Ovary (tissue), 9 donors: ENCODE measurements around the gene PTDSS2. TPM values are rescaled to one million over a fixed set of nuclear protein-coding genes. Genes with fewer than 3 reads are reported as not detected.
"Not testable (repeated sequence)": the region's sequence is repeated elsewhere in the genome, so short reads cannot be mapped to it uniquely, and the experiment has no call there.

Source experiments
- DNase-seq, 5 donors: peaks; one replicate each; pipeline ENCODE4 v3.0.0-alpha.2; 2019 to 2020
- H3K27ac ChIP-seq, 2 donors: fragments of 200-600 bp; one replicate each; pipeline versions ENCODE4 v1.5.1 to v1.8.0; 2019 to 2022
- H3K27me3 ChIP-seq: fragments of 200-600 bp; one replicate; pipeline ENCODE4 v1.8.0; 2022
- H3K36me3 ChIP-seq: fragments of 200-600 bp; sonication (generic); one replicate; pipeline ENCODE4 v1.5.1; 2019
- H3K4me1 ChIP-seq: one replicate; pipeline ENCODE4 v1.8.1; 2013; ENCODE audit warnings: mild to moderate bottlenecking, moderate library complexity; ENCODE audit not compliant: insufficient read depth
- H3K4me3 ChIP-seq: fragments of 200-600 bp; sonication (generic); one replicate; pipeline ENCODE4 v1.5.1; 2017
- H3K9me3 ChIP-seq, 2 donors: fragments of 200-600 bp in 1 of 2; sonication (generic) in 1 of 2; one replicate each; pipeline versions ENCODE4 v1.5.1 to v1.8.1; 2013 to 2019; ENCODE audit warnings: mild to moderate bottlenecking in 1 of 2, moderate library complexity in 1 of 2
- CTCF ChIP-seq, 3 donors: fragments of 450-650 bp in 2 of 3; fragments of 200-600 bp in 1 of 3; IDR thresholded peaks; one replicate each; pipeline versions ENCODE4 v1.5.1 to v1.8.0; 2016 to 2022; ENCODE audit warnings: antibody characterized with exemption in 3 of 3, mild to moderate bottlenecking in 1 of 3
- EP300 ChIP-seq: sonication (generic); formaldehyde crosslinking; IDR thresholded peaks from one replicate; pipeline ENCODE4 v1.6.1; 2017; ENCODE audit warnings: antibody characterized with exemption
- POLR2A ChIP-seq: fragments of 450-650 bp; IDR thresholded peaks from one replicate; pipeline ENCODE4 v1.6.1; 2017; ENCODE audit warnings: antibody characterized with exemption, mild to moderate bottlenecking, moderate library complexity
- WGBS, 3 donors: extraction: QIAGEN DNeasy Blood & Tissue Kit in 1 of 3; methylation state at CpG; one replicate each; pipeline versions ENCODE4 v1.1.5 to v1.1.7; 2013 to 2017; 5-methylcytosine and 5-hydroxymethylcytosine counted together
- intact Hi-C, 4 donors: fragments of 100-400 bp; cut with DNase I; formaldehyde crosslinking; loops; one replicate each; pipeline versions ENCODE4 v1.11.0 to v1.15.1; 2022 to 2023
- polyA plus RNA-seq, 2 donors: library from polyadenylated mRNA; stranded (reverse); fragments of 200-250 nt in 1 of 2; fragments of 350-450 nt in 1 of 2; fragmentation: Illumina TruSeq in 1 of 2; extraction: RNeasy Lipid Tissue Mini Kit (QIAGEN cat#74804) in 1 of 2; gene quantifications; one replicate each; pipeline ENCODE4 v1.2.3, GENCODE V29; 2013 to 2014
- total RNA-seq, 7 donors: library from RNA; depleted of rRNA in 2 of 7; stranded (reverse); fragments of >200 nt in 2 of 7; fragmentation: NEBNext Ultra II Directional in 3 of 7; extraction: Animal tissue kit (Norgen Biotek cat#: 25700) in 3 of 7; gene quantifications; one replicate each; pipeline versions ENCODE4 v1.1.0 to v1.2.4, GENCODE V29; 2016 to 2023
- donor health status: DM: no; HTN: no; CAD: no; lungs with moderate emphysema.
- donor health status: DM: no; HTN: no; CAD: no.
- donor health status: Bipolar disorder and iron deficiency.
- donor health status: DM: yes; HTN: yes; CAD: no.
- donor health status: DM: no; HTN: no; CAD: no.
- donor health status: DM: yes; HTN: yes; CAD: no.

PTDSS2 gene
- total and polyA plus RNA-seq, 9 donors: 17.1 to 56.5 (median 38.8) TPM

DNA sequence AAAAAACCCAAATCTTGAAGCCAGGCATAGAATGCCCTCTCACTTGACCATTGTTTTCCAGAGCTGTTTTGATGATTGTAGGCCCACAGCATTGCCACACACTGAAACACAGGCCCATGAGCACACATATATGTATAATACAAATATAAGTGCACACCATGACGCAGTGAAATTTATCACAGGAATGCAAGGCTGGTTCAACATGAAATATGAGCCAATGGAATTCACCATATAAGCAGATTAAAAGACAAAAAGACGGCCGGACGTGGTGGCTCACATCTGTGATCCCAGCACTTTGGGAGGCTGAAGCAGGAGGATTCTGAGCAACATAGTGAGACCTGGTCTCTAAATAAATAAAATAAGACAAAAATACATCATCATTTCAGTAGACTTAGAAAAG is 66.3 kb downstream of the PTDSS2 start:
- WGBS, 3 donors: 89 to 94% (median 91%) methylated on average over 4 of the region's 4 CpGs
- H3K36me3 ChIP-seq: no peaks in the 10 kb centered on the region
- no peaks in the 10 kb centered on the region for H3K9me3 ChIP-seq
- TF ChIP-seq CTCF (IDR thresholded peaks at IDR 0.05) (no peak), EP300 (no peak), POLR2A (no peak)
- no peak overlapping the region for H3K27ac ChIP-seq
- intact Hi-C loops: no loop called here
- no peak overlapping the region for H3K4me3 ChIP-seq
- DNase-seq: no peak
- H3K4me1 ChIP-seq: no peaks in the 10 kb centered on the region
- no peaks in the 10 kb centered on the region for H3K27me3 ChIP-seq

GRCh38 chr11:516918-517685 is 67.0 kb downstream of the PTDSS2 start:
- H3K36me3 ChIP-seq, H3K27me3 ChIP-seq, H3K27ac ChIP-seq, H3K4me3 ChIP-seq, H3K9me3 ChIP-seq, H3K4me1 ChIP-seq, intact Hi-C loops: not testable (repeated sequence)
- WGBS, 3 donors: 95 to 96% (median 96%) methylated on average over 39 to 43 of the region's 43 CpGs
- DNase-seq: peak in 4 of 5 donors; percentile 22 to 50 (median 44)

DNA sequence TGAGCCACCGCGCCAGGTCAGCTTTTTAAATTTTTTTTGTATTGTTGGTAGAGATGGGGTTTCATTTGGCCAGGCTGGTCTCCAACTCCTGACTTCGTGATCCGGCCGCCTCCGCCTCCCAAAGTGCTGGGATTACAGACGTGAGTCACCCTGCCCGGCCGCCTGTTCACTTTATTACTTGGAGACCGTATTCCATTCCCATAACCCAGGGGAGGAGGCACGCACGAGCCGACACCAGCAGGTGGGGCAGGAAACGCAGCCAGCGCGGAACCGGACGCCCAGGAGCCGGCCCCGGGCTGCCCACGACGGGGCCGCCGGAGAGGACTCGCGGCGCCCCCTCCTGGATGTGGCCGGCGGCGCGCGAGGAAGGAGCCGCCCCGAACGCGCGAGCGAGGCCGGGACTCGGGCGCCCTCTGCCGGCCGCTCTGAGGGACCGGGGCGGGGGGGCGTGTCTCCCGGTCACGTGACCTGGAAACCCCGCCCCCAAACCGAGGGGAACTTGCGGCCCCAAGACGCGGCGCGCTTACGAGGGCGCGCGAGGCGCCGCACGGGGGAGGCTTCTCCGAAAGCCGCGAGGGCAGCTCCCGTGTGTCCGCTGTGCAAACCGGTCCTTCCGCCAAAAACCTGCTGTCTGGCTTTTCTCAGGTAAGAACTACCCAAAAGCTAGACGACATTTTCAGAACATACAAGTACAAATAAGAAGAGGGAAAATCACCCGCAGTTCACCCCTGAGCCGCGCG is 68.6 kb downstream of the PTDSS2 start:
- Histone ChIP-seq H3K4me1 (no peaks in the 10 kb centered on the region), H3K9me3 (no peaks in the 10 kb centered on the region)

GRCh38 chr11:520428-521176 is 70.5 kb downstream of the PTDSS2 start:
- Histone ChIP-seq H3K27me3 (no peaks in the 10 kb centered on the region), H3K4me3 (no peak overlapping the region), H3K27ac (no peak overlapping the region), H3K36me3 (no peaks in the 10 kb centered on the region), H3K9me3 (no peaks in the 10 kb centered on the region), H3K4me1 (no peaks in the 10 kb centered on the region)
- DNase-seq: peak in 1 of 5 donors; percentile 46
- TF ChIP-seq CTCF (IDR thresholded peaks at IDR 0.05): no peak
- TF ChIP-seq POLR2A: no peak
- TF ChIP-seq EP300: no peak
- WGBS, 3 donors: 92% methylated on average over 39 of the region's 39 CpGs
- intact Hi-C loops: no loop called here

More for the DNA sequence above, 68.6 kb downstream of the PTDSS2 start:
- DNase-seq: peak; percentile 88 to 97 (median 94)
- intact Hi-C loops: no loop called here
- Histone ChIP-seq H3K4me3 (peak overlapping the region; percentile 1), H3K27ac (peak overlapping the region in 1 of 2 donors; percentile 40), H3K27me3 (no peaks in the 10 kb centered on the region), H3K36me3 (no peaks in the 10 kb centered on the region)
- peak; percentile 37 for TF ChIP-seq POLR2A
- TF ChIP-seq CTCF (IDR thresholded peaks at IDR 0.05): peak; percentile 100
- no peak for TF ChIP-seq EP300
- 4 to 11% (median 5%) methylated on average over 45 to 74 of the region's 74 CpGs for WGBS, 3 donors
